Measurements from ENCODE around the gene RUNX2. TPM values are rescaled to one million over a fixed set of nuclear protein-coding genes. Genes with fewer than 3 reads are reported as not detected.

The RUNX2 gene
- total and polyA plus RNA-seq, 2 of the 8 experiments (the other 6 are each of a cell fraction or from before 2014, with no cell fraction given), result 0.26 to 1.2 TPM

DNA sequence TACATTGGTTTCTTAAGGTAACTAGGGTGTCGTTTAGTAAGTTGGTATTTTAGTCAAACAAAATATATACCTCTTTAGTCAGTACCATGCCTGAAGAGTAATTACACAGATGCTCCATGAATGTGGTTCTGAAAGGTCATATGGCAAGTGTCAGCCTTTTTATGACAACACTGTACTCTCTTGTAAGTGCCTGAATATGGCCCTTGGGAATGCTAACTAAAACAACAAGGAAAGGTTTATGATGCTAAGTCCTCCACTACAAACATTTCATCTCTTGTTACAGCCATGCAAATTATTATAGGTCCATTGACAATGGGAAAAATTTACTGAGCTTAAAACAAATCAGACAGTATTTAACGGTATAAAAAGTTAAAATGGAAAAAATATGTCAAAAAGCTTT lies 88.6 kb downstream of the RUNX2 start (continued):
- TF ChIP-seq, protein P1, sequence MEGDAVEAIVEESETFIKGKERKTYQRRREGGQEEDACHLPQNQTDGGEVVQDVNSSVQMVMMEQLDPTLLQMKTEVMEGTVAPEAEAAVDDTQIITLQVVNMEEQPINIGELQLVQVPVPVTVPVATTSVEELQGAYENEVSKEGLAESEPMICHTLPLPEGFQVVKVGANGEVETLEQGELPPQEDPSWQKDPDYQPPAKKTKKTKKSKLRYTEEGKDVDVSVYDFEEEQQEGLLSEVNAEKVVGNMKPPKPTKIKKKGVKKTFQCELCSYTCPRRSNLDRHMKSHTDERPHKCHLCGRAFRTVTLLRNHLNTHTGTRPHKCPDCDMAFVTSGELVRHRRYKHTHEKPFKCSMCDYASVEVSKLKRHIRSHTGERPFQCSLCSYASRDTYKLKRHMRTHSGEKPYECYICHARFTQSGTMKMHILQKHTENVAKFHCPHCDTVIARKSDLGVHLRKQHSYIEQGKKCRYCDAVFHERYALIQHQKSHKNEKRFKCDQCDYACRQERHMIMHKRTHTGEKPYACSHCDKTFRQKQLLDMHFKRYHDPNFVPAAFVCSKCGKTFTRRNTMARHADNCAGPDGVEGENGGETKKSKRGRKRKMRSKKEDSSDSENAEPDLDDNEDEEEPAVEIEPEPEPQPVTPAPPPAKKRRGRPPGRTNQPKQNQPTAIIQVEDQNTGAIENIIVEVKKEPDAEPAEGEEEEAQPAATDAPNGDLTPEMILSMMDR (IDR thresholded peaks at IDR 0.05; ENCODE audit: control extremely low read depth in 1 of 3, insufficient read depth in 1 of 3, low read depth in 1 of 3, low read length in 3 of 3), result no peak

Measured in H1 (cell line).